ENCODE results near the gene CRB1.

The CRB1 gene

DNA sequence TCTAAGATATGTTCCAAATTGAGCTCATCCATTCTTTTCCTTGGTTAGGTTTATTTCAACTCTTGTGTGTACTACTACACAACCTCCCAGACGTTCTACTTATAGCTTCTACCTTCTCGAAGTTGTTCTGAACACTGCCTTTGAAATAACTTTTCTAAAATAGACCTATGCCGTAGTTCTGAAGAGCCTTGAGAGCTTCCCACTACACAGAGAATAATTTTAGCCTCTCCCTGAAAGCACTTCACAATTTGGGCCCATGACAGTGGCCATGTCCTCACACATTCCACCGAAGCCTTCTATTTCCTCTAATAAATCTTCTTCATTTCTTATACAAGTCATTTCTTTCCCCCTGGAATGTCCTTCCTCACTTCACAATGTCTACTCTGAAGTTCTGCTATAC lies 62.2 kb downstream of the CRB1 start:
- no peak overlapping the region for H3K9ac ChIP-seq (ENCODE audit: low read length)
- TF ChIP-seq, protein P1, sequence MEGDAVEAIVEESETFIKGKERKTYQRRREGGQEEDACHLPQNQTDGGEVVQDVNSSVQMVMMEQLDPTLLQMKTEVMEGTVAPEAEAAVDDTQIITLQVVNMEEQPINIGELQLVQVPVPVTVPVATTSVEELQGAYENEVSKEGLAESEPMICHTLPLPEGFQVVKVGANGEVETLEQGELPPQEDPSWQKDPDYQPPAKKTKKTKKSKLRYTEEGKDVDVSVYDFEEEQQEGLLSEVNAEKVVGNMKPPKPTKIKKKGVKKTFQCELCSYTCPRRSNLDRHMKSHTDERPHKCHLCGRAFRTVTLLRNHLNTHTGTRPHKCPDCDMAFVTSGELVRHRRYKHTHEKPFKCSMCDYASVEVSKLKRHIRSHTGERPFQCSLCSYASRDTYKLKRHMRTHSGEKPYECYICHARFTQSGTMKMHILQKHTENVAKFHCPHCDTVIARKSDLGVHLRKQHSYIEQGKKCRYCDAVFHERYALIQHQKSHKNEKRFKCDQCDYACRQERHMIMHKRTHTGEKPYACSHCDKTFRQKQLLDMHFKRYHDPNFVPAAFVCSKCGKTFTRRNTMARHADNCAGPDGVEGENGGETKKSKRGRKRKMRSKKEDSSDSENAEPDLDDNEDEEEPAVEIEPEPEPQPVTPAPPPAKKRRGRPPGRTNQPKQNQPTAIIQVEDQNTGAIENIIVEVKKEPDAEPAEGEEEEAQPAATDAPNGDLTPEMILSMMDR (IDR thresholded peaks at IDR 0.05; ENCODE audit: low read length), result no peak
- no peak for TF ChIP-seq EZH2 (IDR thresholded peaks at IDR 0.05; ENCODE audit: borderline replicate concordance, low read length)
- H3K4me3 ChIP-seq (ENCODE audit: low read depth, low read length, poor library complexity, severe bottlenecking), result no peak overlapping the region
- H3K4me2 ChIP-seq (ENCODE audit: low read length), result no peak overlapping the region
- no peaks in the 10 kb centered on the region for H3K27me3 ChIP-seq (ENCODE audit: insufficient read depth, low read length)
- H3K79me2 ChIP-seq (ENCODE audit: insufficient read depth, low read length), result no peaks in the 10 kb centered on the region
- H3K9me2 ChIP-seq (ENCODE audit: low read depth, low read length), result no peaks in the 10 kb centered on the region
- H3F3A ChIP-seq (ENCODE audit: insufficient read depth, low read length), result no peaks in the 10 kb centered on the region
- H4K20me1 ChIP-seq (ENCODE audit: insufficient read depth, low read length), result no peaks in the 10 kb centered on the region
- H3K27ac ChIP-seq (ENCODE audit: low read depth, low read length, poor library complexity, severe bottlenecking), result no peak overlapping the region
- H3K4me1 ChIP-seq (ENCODE audit: insufficient read depth, low read length, severe bottlenecking), result no peaks in the 10 kb centered on the region
- H3K36me3 ChIP-seq (ENCODE audit: insufficient read depth, low read length), result no peaks in the 10 kb centered on the region
- no peaks in the 10 kb centered on the region for H3K9me3 ChIP-seq (ENCODE audit: low read length)
- no peak overlapping the region for H2AFZ ChIP-seq (ENCODE audit: low read length)

- no peaks in the 10 kb centered on the region for H4K20me1 ChIP-seq (ENCODE audit: insufficient read depth, low read length)
- no peaks in the 10 kb centered on the region for H3K27me3 ChIP-seq (ENCODE audit: insufficient read depth, low read length)
- H2AFZ ChIP-seq (ENCODE audit: low read length), result no peak overlapping the region
- no peak overlapping the region for H3K4me2 ChIP-seq (ENCODE audit: low read length)
- H3K9me3 ChIP-seq (ENCODE audit: low read length), result no peaks in the 10 kb centered on the region
- no peaks in the 10 kb centered on the region for H3K9me2 ChIP-seq (ENCODE audit: low read depth, low read length)
- no peak overlapping the region for H3K27ac ChIP-seq (ENCODE audit: low read depth, low read length, poor library complexity, severe bottlenecking)
- H3K79me2 ChIP-seq (ENCODE audit: insufficient read depth, low read length), result no peaks in the 10 kb centered on the region
- no peaks in the 10 kb centered on the region for H3K36me3 ChIP-seq (ENCODE audit: insufficient read depth, low read length)
- TF ChIP-seq EZH2 (IDR thresholded peaks at IDR 0.05; ENCODE audit: borderline replicate concordance, low read length), result no peak
- TF ChIP-seq, protein P1 (IDR thresholded peaks at IDR 0.05; ENCODE audit: low read length), result no peak
- H3K4me1 ChIP-seq (ENCODE audit: insufficient read depth, low read length, severe bottlenecking), result no peaks in the 10 kb centered on the region
- no peak overlapping the region for H3K9ac ChIP-seq (ENCODE audit: low read length)
- no peaks in the 10 kb centered on the region for H3F3A ChIP-seq (ENCODE audit: insufficient read depth, low read length)
- H3K4me3 ChIP-seq (ENCODE audit: low read depth, low read length, poor library complexity, severe bottlenecking), result no peak overlapping the region
These were observed 63.5 kb downstream of the CRB1 start for GRCh38 chr1:197331565-197331964.

- H4K20me1 ChIP-seq (ENCODE audit: insufficient read depth, low read length), result no peaks in the 10 kb centered on the region
- no peaks in the 10 kb centered on the region for H3K4me1 ChIP-seq (ENCODE audit: insufficient read depth, low read length, severe bottlenecking)
- H3K27me3 ChIP-seq (ENCODE audit: insufficient read depth, low read length), result no peaks in the 10 kb centered on the region
- no peaks in the 10 kb centered on the region for H3K9me2 ChIP-seq (ENCODE audit: low read depth, low read length)
- no peaks in the 10 kb centered on the region for H3F3A ChIP-seq (ENCODE audit: insufficient read depth, low read length)
- H3K27ac ChIP-seq (ENCODE audit: low read depth, low read length, poor library complexity, severe bottlenecking), result no peak overlapping the region
- no peaks in the 10 kb centered on the region for H3K79me2 ChIP-seq (ENCODE audit: insufficient read depth, low read length)
- no peak overlapping the region for H3K4me3 ChIP-seq (ENCODE audit: low read depth, low read length, poor library complexity, severe bottlenecking)
- no peak for TF ChIP-seq EZH2 (IDR thresholded peaks at IDR 0.05; ENCODE audit: borderline replicate concordance, low read length)
- TF ChIP-seq, protein P1 (IDR thresholded peaks at IDR 0.05; ENCODE audit: low read length), result no peak
- no peaks in the 10 kb centered on the region for H3K9me3 ChIP-seq (ENCODE audit: low read length)
- no peak overlapping the region for H2AFZ ChIP-seq (ENCODE audit: low read length)
- no peak overlapping the region for H3K9ac ChIP-seq (ENCODE audit: low read length)
- no peaks in the 10 kb centered on the region for H3K36me3 ChIP-seq (ENCODE audit: insufficient read depth, low read length)
- H3K4me2 ChIP-seq (ENCODE audit: low read length), result no peak overlapping the region
These were observed 65.0 kb downstream of the CRB1 start for GRCh38 chr1:197333041-197333440.

All from OCI-LY1 (cell line).